ENCODE results near the gene NFIC.
"Not testable (repeated sequence)": the region's sequence is repeated elsewhere in the genome, so short reads cannot be mapped to it uniquely, and the experiment has no call there.

Gene NFIC

DNA sequence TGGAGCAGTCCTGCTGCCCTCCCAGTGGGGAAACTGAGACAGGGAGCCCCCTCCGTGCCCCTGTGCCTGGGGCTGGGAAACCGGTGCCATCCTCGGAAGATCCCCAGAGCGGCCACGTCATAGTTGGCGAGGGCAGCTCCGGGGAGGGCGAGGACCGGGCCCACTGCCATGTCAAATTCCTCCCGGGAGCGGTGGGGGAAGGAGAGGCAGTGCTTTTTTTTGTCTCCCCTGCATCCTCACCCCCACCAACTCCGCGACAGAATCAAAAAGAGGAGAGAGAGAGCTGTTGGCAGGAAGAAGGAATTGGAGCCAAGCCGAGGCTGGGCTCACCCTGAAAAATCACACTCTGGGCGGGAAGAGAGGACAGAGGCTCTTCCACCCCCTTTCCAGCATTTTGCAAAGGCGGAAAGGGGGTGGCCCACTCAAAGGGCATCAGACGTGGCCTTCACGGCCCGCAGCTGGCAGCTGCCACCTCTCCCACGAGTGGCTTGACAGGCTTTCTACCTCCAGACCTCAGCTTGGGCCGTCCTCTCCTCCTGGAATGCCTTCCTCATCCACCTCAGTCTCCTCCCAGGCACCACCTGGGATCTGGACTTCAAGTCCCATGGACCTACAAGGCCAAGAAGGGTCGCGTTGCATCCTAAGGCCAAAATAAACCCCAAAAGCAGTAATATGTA, 19.6 kb upstream of the NFIC start:
- no peak overlapping the region for H3K27ac ChIP-seq (ENCODE audit: low read depth, low read length)
- H3K36me3 ChIP-seq (ENCODE audit: control insufficient read depth, low read length): no peaks in the 10 kb centered on the region
- H3K9me2 ChIP-seq (replicated peaks; ENCODE audit: control insufficient read depth, low read length): no peaks in the 10 kb centered on the region
- TF ChIP-seq, protein P1, sequence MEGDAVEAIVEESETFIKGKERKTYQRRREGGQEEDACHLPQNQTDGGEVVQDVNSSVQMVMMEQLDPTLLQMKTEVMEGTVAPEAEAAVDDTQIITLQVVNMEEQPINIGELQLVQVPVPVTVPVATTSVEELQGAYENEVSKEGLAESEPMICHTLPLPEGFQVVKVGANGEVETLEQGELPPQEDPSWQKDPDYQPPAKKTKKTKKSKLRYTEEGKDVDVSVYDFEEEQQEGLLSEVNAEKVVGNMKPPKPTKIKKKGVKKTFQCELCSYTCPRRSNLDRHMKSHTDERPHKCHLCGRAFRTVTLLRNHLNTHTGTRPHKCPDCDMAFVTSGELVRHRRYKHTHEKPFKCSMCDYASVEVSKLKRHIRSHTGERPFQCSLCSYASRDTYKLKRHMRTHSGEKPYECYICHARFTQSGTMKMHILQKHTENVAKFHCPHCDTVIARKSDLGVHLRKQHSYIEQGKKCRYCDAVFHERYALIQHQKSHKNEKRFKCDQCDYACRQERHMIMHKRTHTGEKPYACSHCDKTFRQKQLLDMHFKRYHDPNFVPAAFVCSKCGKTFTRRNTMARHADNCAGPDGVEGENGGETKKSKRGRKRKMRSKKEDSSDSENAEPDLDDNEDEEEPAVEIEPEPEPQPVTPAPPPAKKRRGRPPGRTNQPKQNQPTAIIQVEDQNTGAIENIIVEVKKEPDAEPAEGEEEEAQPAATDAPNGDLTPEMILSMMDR (IDR thresholded peaks at IDR 0.05; ENCODE audit: low read depth, low read length, poor library complexity, severe bottlenecking): no peak
- no peak for TF ChIP-seq EZH2phosphoT487 (IDR thresholded peaks at IDR 0.05; ENCODE audit: borderline replicate concordance, low read length)
- no peaks in the 10 kb centered on the region for H3K27me3 ChIP-seq (ENCODE audit: control insufficient read depth, low read length)
- no peaks in the 10 kb centered on the region for H3K79me2 ChIP-seq (ENCODE audit: control insufficient read depth, low read length)
- no peak overlapping the region for H3K4me3 ChIP-seq (ENCODE audit: low read length)
- 0 out of 2 replicates have a peak, but pooled peaks cover 3% of the 10 kb centered on the region for H3K9me3 ChIP-seq (ENCODE audit: control insufficient read depth, insufficient read depth, low read length)
- no peak overlapping the region for H3K4me2 ChIP-seq (ENCODE audit: low read length)
- H3K4me1 ChIP-seq (ENCODE audit: control insufficient read depth, low read length): no peaks in the 10 kb centered on the region
- H4K20me1 ChIP-seq (ENCODE audit: control insufficient read depth, insufficient read depth, low read depth, low read length): no peaks in the 10 kb centered on the region
- no peaks in the 10 kb centered on the region for H3F3A ChIP-seq (ENCODE audit: control insufficient read depth, insufficient read depth)

DNA sequence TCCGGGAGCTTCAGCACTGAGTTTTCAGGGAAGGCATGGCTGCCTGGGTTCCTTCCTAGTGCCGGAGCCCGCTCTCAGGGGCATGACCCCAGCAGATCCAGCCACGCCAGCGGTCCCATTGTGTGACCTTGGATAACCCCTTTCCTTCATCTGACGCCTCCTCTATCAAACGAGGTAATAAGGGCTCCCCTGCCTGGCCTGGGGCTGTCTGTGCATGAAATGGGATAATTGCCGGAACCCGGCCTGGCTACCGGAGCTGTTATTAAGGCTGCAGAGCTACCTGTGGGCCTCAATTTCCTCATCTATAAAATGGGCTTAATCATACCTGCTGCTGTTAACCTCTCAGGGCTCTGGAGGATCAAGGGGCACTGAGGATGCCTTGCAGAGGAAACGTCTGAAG, 18.3 kb upstream of the NFIC start:
- Histone ChIP-seq H3K9me3 (ENCODE audit: control insufficient read depth, insufficient read depth, low read length) (0 out of 2 replicates have a peak, but pooled peaks cover 3% of the 10 kb centered on the region), H4K20me1 (ENCODE audit: control insufficient read depth, insufficient read depth, low read depth, low read length) (no peaks in the 10 kb centered on the region), H3K27ac (ENCODE audit: low read depth, low read length) (no peak overlapping the region), H3K4me3 (ENCODE audit: low read length) (no peak overlapping the region), H3K9me2 (replicated peaks; ENCODE audit: control insufficient read depth, low read length) (no peaks in the 10 kb centered on the region), H3K79me2 (ENCODE audit: control insufficient read depth, low read length) (no peaks in the 10 kb centered on the region), H3K4me1 (ENCODE audit: control insufficient read depth, low read length) (no peaks in the 10 kb centered on the region), H3K4me2 (ENCODE audit: low read length) (no peak overlapping the region), H3K27me3 (ENCODE audit: control insufficient read depth, low read length) (no peaks in the 10 kb centered on the region), H3K36me3 (ENCODE audit: control insufficient read depth, low read length) (no peaks in the 10 kb centered on the region), H3F3A (ENCODE audit: control insufficient read depth, insufficient read depth) (no peaks in the 10 kb centered on the region)
- TF ChIP-seq, protein P1 (IDR thresholded peaks at IDR 0.05; ENCODE audit: low read depth, low read length, poor library complexity, severe bottlenecking): no peak
- no peak for TF ChIP-seq EZH2phosphoT487 (IDR thresholded peaks at IDR 0.05; ENCODE audit: borderline replicate concordance, low read length)

DNA sequence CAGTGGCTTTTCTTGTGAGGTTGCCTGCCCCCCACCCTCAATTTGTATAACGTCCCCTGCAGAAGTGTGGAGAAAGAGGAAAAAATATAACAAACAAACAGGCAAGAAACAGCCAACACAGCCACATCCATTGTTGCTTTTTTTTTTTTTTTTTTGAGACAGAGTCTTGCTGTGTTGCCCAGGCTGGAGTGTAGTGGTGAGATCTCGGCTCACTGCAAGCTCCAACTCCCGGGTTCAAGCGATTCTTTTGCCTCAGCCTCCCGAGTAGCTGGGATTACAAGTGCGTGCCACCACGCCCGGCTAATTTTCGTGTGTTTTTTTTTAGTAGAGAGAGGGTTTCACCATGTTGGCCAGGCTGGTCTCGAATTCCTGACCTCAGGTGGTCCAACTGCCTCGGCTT, 17.9 kb upstream of the NFIC start:
- H3K79me2 ChIP-seq (ENCODE audit: control insufficient read depth, low read length); H3K9me3 ChIP-seq (ENCODE audit: control insufficient read depth, insufficient read depth, low read length); H3F3A ChIP-seq (ENCODE audit: control insufficient read depth, insufficient read depth); H3K4me3 ChIP-seq (ENCODE audit: low read length); H4K20me1 ChIP-seq (ENCODE audit: control insufficient read depth, insufficient read depth, low read depth, low read length); H3K36me3 ChIP-seq (ENCODE audit: control insufficient read depth, low read length); H3K27ac ChIP-seq (ENCODE audit: low read depth, low read length); H3K9me2 ChIP-seq (replicated peaks; ENCODE audit: control insufficient read depth, low read length); H3K27me3 ChIP-seq (ENCODE audit: control insufficient read depth, low read length); H3K4me2 ChIP-seq (ENCODE audit: low read length); H3K4me1 ChIP-seq (ENCODE audit: control insufficient read depth, low read length): not testable (repeated sequence)

DNA sequence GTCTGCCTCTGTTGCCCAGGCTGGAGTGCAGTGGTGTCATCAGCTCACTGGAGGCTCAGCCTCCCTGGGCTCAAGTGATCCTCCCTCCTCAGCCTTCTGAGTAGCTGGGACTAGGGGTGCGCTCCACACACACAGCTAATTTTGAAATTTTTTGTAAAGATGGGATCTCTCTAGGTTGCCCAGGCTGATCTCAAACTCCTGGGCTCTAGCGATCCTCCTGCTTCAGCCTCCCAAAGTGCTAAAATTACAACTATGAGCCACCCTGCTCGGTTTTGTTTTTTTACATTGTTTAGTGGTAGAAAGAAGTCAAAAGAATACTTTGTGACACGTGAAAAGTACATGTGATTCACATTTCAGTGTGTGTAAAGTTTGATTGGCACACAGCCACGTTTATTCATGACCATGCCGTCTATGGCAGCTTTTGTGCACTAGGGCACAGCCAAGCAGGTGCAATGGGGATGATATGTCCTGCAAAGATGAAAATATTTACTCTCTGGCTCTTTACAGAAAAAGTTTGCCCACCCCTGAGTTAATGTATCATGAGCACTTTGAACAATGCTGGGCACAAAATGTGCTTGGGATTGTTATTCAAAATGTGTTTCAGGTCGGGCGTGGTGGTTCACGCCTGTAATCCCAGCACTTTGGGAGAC, 16.2 kb upstream of the NFIC start:
- H3K4me2 ChIP-seq (ENCODE audit: low read length): no peak overlapping the region
- no peaks in the 10 kb centered on the region for H3K79me2 ChIP-seq (ENCODE audit: control insufficient read depth, low read length)
- H3K4me3 ChIP-seq (ENCODE audit: low read length): no peak overlapping the region
- H3K36me3 ChIP-seq (ENCODE audit: control insufficient read depth, low read length): no peaks in the 10 kb centered on the region
- H3K4me1 ChIP-seq (ENCODE audit: control insufficient read depth, low read length): no peaks in the 10 kb centered on the region
- no peak overlapping the region for H3K27ac ChIP-seq (ENCODE audit: low read depth, low read length)
- no peak for TF ChIP-seq EZH2phosphoT487 (IDR thresholded peaks at IDR 0.05; ENCODE audit: borderline replicate concordance, low read length)
- TF ChIP-seq, protein P1 (IDR thresholded peaks at IDR 0.05; ENCODE audit: low read depth, low read length, poor library complexity, severe bottlenecking): no peak
- H3K9me2 ChIP-seq (replicated peaks; ENCODE audit: control insufficient read depth, low read length): no peaks in the 10 kb centered on the region
- H4K20me1 ChIP-seq (ENCODE audit: control insufficient read depth, insufficient read depth, low read depth, low read length): no peaks in the 10 kb centered on the region
- no peaks in the 10 kb centered on the region for H3K9me3 ChIP-seq (ENCODE audit: control insufficient read depth, insufficient read depth, low read length)
- H3K27me3 ChIP-seq (ENCODE audit: control insufficient read depth, low read length): no peaks in the 10 kb centered on the region
- H3F3A ChIP-seq (ENCODE audit: control insufficient read depth, insufficient read depth): no peaks in the 10 kb centered on the region

All from DOHH2 (cell line).